Skeletal muscle tissue (tissue), 4 donors: ENCODE measurements around the gene CACNA2D4. TPM values are rescaled to one million over a fixed set of nuclear protein-coding genes. Genes with fewer than 3 reads are reported as not detected.

Experiments
- H3K27ac ChIP-seq: one replicate; pipeline ENCODE4 v1.7.0; 2013; ENCODE audit warnings: mild to moderate bottlenecking, low read depth, low read length, inconsistent platforms
- H3K27me3 ChIP-seq, 3 donors: one replicate each; pipeline ENCODE4 v1.7.0; 2013; ENCODE audit warnings: low read length in 3 of 3; ENCODE audit not compliant: control insufficient read depth in 3 of 3, insufficient read depth in 3 of 3
- H3K36me3 ChIP-seq, 3 donors: one replicate each; pipeline ENCODE4 v1.7.0; 2013; ENCODE audit warnings: low read length in 3 of 3; ENCODE audit not compliant: control insufficient read depth in 3 of 3, insufficient read depth in 3 of 3
- H3K4me1 ChIP-seq, 3 donors: one replicate each; pipeline ENCODE4 v1.7.0; 2013; ENCODE audit warnings: low read length in 3 of 3, mild to moderate bottlenecking in 3 of 3; ENCODE audit not compliant: control insufficient read depth in 3 of 3, insufficient read depth in 3 of 3
- H3K4me3 ChIP-seq, 3 donors: one replicate each; pipeline ENCODE4 v1.7.0; 2013; ENCODE audit warnings: low read length in 3 of 3
- H3K9ac ChIP-seq, 3 donors: one replicate each; pipeline ENCODE4 v1.7.0; 2013; ENCODE audit warnings: low read length in 3 of 3, mild to moderate bottlenecking in 3 of 3, moderate library complexity in 2 of 3, low read depth in 1 of 3
- H3K9me3 ChIP-seq, 3 donors: one replicate each; pipeline ENCODE4 v1.7.0; 2013; ENCODE audit warnings: low read length in 3 of 3; ENCODE audit not compliant: control insufficient read depth in 3 of 3
- total RNA-seq: library from RNA; depleted of rRNA; stranded (reverse); fragments of >200 nt; gene quantifications from one replicate; pipeline ENCODE4 v1.2.3, GENCODE V29; 2014
- donor health status: Osteomylitis.

CACNA2D4 gene
- total RNA-seq, 1 donor from 2014 or later = 0.52 TPM

DNA sequence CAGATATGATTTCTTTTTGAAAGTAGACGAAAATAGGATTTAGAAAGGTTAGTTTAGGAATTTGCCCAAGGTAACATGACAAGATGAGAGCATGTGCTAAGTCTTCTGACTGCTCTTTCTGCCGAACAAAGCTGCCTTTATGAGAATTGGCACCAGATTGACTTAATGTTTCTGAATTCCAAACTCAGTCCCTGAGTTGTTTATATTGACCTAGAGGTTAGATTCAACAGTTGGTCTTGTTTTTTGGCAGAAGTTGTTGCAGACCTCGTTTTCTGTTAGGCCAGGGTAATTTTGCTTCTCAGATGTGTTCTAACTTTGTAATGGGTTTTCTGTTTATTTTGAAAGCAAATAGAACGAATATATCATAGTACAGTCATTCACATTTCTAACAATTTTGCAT lies 159.6 kb downstream of the CACNA2D4 start:
- H3K27ac ChIP-seq = no peak overlapping the region
- H3K9ac ChIP-seq = no peak overlapping the region
- no peaks in the 10 kb centered on the region for H3K27me3 ChIP-seq
- H3K36me3 ChIP-seq = peaks cover 0 to 16% (median 7%) of the 10 kb centered on the region in 3 donors
- no peaks in the 10 kb centered on the region for H3K9me3 ChIP-seq
- peaks cover 0 to 2% (median 0%) of the 10 kb centered on the region in 3 donors for H3K4me1 ChIP-seq
- no peak overlapping the region for H3K4me3 ChIP-seq

DNA sequence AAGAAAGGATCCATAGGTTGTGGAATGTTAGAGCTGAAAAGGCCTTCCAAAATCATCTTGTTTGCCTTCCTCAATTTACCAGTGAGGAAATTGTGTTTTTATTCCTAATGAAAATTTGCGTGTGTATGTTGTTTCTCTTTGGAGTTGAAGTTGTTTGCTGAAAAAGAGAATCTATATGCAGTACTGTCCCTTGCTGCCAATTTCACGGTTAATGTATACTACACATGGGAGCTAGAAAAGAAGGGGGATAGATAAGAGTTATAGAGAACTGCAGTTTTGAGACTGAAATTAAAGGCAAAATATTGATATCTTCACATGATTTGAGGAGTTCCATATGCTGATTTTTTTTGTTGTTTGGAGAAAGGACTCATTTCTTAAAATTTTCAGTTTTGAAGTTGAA lies 160.1 kb downstream of the CACNA2D4 start:
- H3K9ac ChIP-seq = no peak overlapping the region
- peaks cover 0 to 2% (median 0%) of the 10 kb centered on the region in 3 donors for H3K4me1 ChIP-seq
- no peaks in the 10 kb centered on the region for H3K27me3 ChIP-seq
- H3K4me3 ChIP-seq = no peak overlapping the region
- H3K27ac ChIP-seq = no peak overlapping the region
- no peaks in the 10 kb centered on the region for H3K9me3 ChIP-seq
- H3K36me3 ChIP-seq = peaks cover 0 to 16% (median 7%) of the 10 kb centered on the region in 3 donors

DNA sequence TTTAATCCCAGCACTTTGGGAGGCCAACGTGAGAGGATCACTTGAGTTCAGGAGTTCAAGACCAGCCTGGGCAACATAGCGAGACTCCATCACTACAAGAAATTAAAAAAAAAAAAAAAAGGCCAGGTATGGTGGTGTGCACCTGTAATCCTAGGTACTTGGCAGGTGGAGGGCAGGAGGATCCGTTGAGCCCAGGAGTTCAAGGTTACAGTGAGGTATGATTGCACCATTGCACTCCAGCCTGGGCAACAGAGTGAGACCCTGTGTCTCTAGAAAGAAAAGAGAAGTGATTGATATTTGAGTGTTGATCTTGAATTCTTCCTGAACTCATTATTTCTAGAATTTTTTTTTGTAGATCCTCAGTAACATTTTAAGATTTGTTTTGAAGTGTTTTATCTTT lies 168.2 kb downstream of the CACNA2D4 start:
- no peak overlapping the region for H3K4me3 ChIP-seq
- no peak overlapping the region for H3K27ac ChIP-seq
- peaks cover 0 to 5% (median 2%) of the 10 kb centered on the region in 3 donors for H3K36me3 ChIP-seq
- peaks cover 0 to 6% (median 2%) of the 10 kb centered on the region in 3 donors for H3K4me1 ChIP-seq
- H3K27me3 ChIP-seq = no peaks in the 10 kb centered on the region
- peaks cover 0 to 2% (median 0%) of the 10 kb centered on the region in 3 donors for H3K9me3 ChIP-seq
- no peak overlapping the region for H3K9ac ChIP-seq

DNA sequence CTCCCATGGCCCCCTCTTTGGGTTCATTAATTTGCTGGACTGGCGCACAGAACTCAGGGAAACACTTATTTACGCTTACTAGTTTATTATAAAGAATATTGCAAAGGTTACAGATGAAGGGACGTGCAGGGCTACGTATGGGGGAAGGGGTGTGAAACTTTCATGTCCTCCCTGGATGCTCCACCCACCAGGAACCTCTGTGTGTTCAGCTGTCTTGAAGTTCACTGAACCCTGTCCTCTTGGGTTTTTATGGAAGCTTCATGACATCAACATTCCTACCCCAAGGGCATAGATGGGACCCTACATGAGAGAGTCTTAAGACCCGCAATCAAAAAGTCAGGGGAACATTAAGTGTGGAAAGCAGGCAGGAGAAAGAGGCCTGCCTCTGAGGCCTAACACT lies 169.4 kb downstream of the CACNA2D4 start:
- H3K36me3 ChIP-seq = peaks cover 0 to 2% (median 2%) of the 10 kb centered on the region in 3 donors
- H3K9ac ChIP-seq = no peak overlapping the region
- peaks cover 0 to 6% (median 2%) of the 10 kb centered on the region in 3 donors for H3K4me1 ChIP-seq
- no peaks in the 10 kb centered on the region for H3K27me3 ChIP-seq
- H3K27ac ChIP-seq = no peak overlapping the region
- H3K4me3 ChIP-seq = no peak overlapping the region
- H3K9me3 ChIP-seq = peaks cover 0 to 2% (median 0%) of the 10 kb centered on the region in 3 donors

DNA sequence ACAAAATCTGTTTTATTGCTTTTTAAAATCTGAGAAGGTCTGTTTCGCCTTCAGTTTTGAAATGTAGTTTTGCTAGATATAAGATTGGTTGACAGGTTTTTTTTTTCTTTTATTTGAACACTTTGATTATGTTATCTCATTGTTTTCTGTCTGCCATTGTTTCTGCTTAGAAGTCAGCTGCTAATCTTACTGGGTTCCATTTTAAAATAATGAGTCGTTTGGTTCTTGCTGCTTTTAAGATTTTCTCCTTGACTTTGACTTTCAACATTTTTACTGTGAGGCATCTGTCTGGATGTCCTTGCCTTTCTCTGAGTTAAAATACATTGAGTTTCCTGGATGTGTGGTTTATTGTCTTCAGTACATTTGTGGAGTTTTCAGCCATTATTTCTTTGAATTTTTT lies 170.8 kb downstream of the CACNA2D4 start:
- Histone ChIP-seq H3K4me1 (peaks cover 0 to 6% (median 2%) of the 10 kb centered on the region in 3 donors), H3K9ac (no peak overlapping the region), H3K9me3 (peaks cover 0 to 2% (median 0%) of the 10 kb centered on the region in 3 donors), H3K4me3 (no peak overlapping the region), H3K36me3 (peaks cover 0 to 2% (median 2%) of the 10 kb centered on the region in 3 donors), H3K27ac (no peak overlapping the region), H3K27me3 (no peaks in the 10 kb centered on the region)

DNA sequence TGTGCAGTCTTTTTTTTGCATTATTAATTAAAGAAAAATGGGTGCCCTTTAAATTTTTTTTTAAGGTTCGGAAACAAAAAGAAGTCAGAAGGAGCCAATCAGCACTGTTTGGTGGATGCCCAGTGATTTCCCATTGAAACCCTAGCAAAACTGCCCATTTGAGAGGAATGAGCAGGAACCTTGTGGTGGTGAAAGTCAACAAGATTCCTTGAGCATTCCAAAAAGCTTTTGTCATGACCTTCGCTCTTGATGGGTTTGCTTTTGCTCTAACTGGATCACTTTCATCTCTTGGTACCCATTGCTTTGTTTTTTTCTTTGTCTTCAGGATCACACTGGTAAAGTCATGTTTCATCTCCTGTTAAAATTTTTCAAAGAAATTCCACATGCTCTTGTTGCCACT lies 173.5 kb downstream of the CACNA2D4 start:
- Histone ChIP-seq H3K9ac (no peak overlapping the region), H3K9me3 (peaks cover 0 to 2% (median 0%) of the 10 kb centered on the region in 3 donors), H3K4me3 (no peak overlapping the region), H3K4me1 (peaks cover 17 to 27% (median 22%) of the 10 kb centered on the region in 3 donors), H3K27me3 (no peaks in the 10 kb centered on the region), H3K27ac (no peak overlapping the region), H3K36me3 (peaks cover 0 to 2% (median 2%) of the 10 kb centered on the region in 3 donors)

Other genes with a start within 250 kb of the CACNA2D4 start
- 35.5 TPM for gene ADIPOR2, start 227.6 kb downstream of the CACNA2D4 start, total RNA-seq
- not detected for gene LRTM2, start 98.1 kb downstream of the CACNA2D4 start, total RNA-seq
- 3.7 TPM for gene DCP1B, start 85.8 kb upstream of the CACNA2D4 start, total RNA-seq
- 7.3 TPM for gene CACNA1C, start 134.3 kb upstream of the CACNA2D4 start, total RNA-seq